MM.1S (cell line): ENCODE results near the gene RPS6KA2.

ENCODE experiments used
- CTCF ChIP-seq: fragments of 300-600 bp; sonication (generic); IDR thresholded peaks from 2 replicates; pipeline ENCODE4 v1.5.1; 2016; ENCODE audit warnings: antibody characterized with exemption, low read length, mixed read lengths
- EZH2 ChIP-seq: fragments of 300-600 bp; sonication (generic); optimal IDR thresholded peaks from 2 replicates; pipeline ENCODE3; 2017; ENCODE audit warnings: low read depth, mild to moderate bottlenecking, antibody characterized with exemption, low read length, mixed read lengths
- EZH2phosphoT487 ChIP-seq: fragments of 300-600 bp; sonication (generic); IDR thresholded peaks from 2 replicates; pipeline ENCODE4 v1.6.1; 2018; ENCODE audit warnings: antibody characterized with exemption, low read length

- TF ChIP-seq CTCF (no peak), EZH2 (no peak), EZH2phosphoT487 (no peak)
Observed at GRCh38 chr6:166476061-166476591, 150.9 kb downstream of the RPS6KA2 start.
